Sigmoid colon (tissue), 4 donors: ENCODE results near the gene MMS19.

Experiments
- EP300 ChIP-seq, 4 donors: sonication (generic); formaldehyde crosslinking; IDR thresholded peaks; one replicate each; pipeline ENCODE4 v1.6.1; 2017; ENCODE audit warnings: antibody characterized with exemption in 4 of 4
- TF ChIP-seq, protein P1 (sequence below), 4 experiments: fragments of 450-650 bp in 3 of 4; fragments of 200-600 bp in 1 of 4; IDR thresholded peaks; one replicate each; pipeline ENCODE4 v1.5.1; 2016 to 2019; ENCODE audit warnings: antibody characterized with exemption in 4 of 4, mild to moderate bottlenecking in 3 of 4, moderate library complexity in 2 of 4

GRCh38 chr10:97517096-97517750 lies 19.0 kb upstream of the MMS19 start:
- TF ChIP-seq, protein P1, sequence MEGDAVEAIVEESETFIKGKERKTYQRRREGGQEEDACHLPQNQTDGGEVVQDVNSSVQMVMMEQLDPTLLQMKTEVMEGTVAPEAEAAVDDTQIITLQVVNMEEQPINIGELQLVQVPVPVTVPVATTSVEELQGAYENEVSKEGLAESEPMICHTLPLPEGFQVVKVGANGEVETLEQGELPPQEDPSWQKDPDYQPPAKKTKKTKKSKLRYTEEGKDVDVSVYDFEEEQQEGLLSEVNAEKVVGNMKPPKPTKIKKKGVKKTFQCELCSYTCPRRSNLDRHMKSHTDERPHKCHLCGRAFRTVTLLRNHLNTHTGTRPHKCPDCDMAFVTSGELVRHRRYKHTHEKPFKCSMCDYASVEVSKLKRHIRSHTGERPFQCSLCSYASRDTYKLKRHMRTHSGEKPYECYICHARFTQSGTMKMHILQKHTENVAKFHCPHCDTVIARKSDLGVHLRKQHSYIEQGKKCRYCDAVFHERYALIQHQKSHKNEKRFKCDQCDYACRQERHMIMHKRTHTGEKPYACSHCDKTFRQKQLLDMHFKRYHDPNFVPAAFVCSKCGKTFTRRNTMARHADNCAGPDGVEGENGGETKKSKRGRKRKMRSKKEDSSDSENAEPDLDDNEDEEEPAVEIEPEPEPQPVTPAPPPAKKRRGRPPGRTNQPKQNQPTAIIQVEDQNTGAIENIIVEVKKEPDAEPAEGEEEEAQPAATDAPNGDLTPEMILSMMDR (IDR thresholded peaks at IDR 0.05) = no peak
- TF ChIP-seq EP300 (IDR thresholded peaks at IDR 0.05) = no peak
